ENCODE measurements around the gene ADGRB2.

ADGRB2 gene

DNA sequence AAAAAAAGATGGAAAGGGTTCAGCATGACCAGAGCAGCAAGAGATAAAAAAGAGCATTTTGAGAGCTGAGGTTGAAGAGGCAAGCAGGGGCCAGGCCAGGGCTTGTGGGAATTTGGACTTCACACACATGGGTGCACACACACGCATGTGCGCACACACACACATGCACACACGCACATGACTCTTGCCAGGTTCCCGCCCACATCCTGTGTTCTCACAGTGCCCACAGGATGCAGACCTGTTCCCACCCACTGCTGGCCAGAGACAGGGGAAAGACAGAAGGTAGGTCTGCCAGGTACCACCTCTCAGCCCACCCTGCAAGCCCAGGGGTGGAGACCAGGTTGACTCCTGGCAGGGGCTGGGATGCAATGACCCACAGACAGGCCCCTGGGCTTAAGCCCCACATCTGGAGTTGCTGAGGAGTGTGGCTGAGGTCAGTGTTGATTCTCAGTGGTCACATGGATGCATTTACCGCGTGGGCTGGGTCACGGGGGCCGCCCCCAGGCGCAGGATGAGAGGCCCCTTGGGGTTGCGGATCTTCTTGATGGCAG, 64.7 kb downstream of the ADGRB2 start:
- DNase-seq, result peak; percentile 39

DNA sequence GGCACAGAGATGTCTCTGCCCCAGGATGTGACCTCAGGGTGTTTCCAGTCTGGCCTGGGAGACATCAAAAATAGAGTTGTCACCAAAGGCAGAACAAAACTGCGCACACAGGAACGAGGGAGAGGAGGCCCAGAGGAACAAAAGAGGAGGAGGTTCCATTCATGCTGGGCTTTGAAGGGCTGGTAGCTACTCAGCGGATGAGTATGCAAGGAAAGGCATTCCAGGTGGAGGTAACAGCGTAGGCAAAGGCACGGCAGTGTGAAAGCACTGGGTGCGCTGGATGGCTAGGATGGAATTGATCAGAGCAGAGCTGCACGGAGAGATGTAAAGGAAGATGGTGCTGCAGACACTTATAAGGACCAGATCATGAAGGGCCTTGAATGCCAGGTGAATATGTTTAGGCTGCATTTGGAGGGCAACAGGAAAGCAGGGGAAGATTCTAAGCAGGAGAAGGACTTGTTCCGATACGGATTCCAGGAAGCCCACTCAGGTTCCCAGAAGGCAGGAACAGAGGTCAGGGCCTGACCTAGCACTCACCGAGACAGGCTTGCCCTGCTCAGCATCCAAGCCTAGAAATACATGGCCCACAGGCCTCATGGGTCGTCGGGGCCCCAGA, 66.7 kb downstream of the ADGRB2 start:
- DNase-seq, result no peak

GRCh38 chr1:31696242-31696641, 67.9 kb downstream of the ADGRB2 start:
- no peak for DNase-seq

- no peak for DNase-seq
Observed at GRCh38 chr1:31695327-31695726, 68.8 kb downstream of the ADGRB2 start.

DNA sequence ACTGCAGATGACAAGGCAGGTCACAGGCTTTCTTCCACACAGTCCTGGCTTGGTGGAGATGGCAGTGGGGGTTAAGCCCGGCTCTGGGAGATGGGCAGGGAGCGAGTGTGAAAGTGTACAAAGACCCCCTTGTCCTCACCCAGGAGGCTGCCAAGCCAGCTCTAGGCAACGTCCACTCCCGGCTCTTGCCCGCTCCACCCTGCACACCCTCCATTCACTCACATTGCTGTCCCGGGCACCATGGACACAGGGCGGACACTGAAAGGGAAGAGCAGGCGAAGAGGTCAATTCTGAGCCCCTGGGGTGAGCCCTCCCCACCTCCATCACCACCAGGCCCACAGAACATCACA, 69.2 kb downstream of the ADGRB2 start:
- DNase-seq, result no peak

DNA sequence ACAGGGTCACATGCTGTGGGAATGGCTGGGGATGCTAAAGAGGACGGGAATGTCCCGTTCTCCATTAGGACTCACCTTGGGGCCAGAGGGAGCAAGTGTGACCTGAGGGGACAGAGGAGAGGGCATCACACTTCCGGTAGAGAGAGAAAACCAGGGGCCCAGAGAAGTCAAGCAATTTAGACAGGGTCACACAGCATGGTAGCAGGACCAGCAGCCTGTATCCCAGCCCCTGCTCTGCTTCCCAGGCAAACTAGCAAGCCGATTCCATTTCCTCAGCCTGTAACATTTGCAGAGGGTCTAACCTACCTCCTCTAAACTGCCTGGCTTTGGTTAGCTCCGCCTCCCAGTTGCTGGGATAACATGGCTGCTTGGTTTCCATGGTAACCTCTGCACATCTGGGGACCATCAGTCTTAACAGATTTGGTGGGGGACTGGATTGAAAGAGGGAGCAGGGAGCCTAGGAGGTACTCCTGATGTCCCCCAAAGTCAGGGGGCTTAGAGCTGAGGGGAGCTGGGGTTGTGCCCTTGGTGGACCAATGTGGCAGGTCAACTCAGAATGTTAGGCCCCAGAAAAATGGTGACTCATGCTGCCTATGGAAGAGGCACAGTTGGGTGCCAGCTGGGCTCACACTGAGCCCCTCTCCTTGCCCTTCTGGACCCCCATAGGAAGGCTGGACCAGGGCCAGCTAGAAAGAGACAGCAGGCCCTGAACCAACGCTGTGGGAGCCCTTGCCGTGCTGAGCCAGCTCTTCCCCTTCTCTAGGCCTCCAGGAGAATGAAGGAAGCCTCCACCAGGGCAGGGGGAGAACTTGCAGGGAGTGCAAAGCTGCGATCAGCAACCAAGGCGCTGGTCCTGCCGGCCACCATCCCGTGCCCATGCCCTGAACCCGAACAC, 69.8 kb downstream of the ADGRB2 start:
- DNase-seq, result no peak

GRCh38 chr1:31693231-31693630, 70.9 kb downstream of the ADGRB2 start:
- DNase-seq, result no peak

- no peak for DNase-seq
Observed at GRCh38 chr1:31691951-31692350, 72.2 kb downstream of the ADGRB2 start.

DNA sequence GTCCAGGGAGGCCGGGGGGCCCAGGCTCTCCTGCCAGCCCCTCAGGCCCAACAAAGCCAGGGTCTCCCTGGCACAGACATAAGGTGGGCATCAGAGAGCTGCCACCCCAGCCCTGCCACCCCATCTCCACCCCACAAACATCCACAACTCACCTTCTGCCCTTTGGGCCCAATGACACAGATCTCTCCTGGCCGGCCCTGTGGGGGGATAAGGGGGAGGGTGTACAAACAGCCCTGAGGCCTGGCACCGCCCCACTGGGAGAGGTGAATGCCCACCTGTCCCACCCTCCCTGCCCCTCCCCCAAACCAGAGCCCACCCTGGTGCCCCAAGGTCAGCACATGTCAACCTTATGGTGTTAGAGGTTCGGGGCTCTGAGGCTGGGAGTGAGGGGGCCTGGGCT, 72.7 kb downstream of the ADGRB2 start:
- DNase-seq, result no peak

GRCh38 chr1:31690921-31691320, 73.2 kb downstream of the ADGRB2 start:
- no peak for DNase-seq

- no peak for DNase-seq
Observed at GRCh38 chr1:31689854-31690253, 74.3 kb downstream of the ADGRB2 start.

- no peak for DNase-seq
Observed at GRCh38 chr1:31689379-31689778, 74.8 kb downstream of the ADGRB2 start.

DNA sequence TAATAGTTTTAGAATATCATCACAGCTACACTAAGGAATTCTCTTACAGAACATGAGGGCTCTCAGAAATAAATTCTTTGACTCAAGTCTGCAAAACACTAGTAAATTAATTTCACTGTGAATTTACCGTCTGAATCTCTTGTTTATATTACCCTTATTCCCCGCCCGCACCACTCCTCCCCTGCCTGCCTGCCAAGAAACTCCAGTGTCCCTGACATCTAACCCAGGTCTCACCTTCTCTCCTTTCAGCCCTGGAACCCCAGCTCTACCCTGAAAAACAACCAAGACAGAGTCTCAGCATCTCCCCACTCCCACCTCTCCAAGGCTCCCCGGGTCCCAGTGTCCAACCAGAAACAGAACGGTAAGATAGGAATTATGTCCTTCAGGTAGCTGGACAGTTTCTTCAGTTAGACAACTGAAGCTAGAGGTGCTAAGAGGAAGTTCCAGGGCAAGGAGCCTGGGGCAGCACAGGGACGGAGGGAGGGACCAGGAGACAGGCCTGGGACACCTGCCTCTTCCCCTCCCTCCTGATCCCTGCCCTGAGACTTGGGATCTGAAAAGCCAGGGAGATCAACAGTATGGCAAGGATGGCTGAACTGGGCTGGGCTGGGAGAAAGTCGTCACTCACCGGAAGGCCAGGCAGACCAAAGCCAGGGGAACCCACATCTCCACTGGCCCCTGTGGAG, 75.8 kb downstream of the ADGRB2 start:
- DNase-seq, result no peak

- DNase-seq, result no peak
Observed at GRCh38 chr1:31687601-31688000, 76.5 kb downstream of the ADGRB2 start.

DNA sequence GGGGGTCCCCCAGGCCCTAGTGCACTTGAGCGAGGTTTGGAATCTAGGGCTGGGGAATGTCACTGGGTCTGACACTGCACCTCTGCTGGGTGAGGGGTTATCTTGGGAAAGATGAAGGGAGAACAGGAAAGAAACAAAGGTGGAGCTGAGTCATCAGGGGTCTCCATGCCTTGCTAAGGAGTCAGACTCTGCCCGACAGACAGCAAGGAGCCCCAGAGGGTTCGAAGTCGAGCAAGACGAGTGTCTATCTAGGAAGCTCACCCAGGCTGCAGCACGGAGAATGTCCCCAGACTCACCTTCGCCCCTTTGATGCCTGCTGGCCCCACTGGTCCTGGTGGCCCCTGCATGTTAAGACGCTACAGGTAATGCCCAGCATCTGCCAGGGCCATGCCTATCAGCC, 78.3 kb downstream of the ADGRB2 start:
- DNase-seq, result no peak

DNA sequence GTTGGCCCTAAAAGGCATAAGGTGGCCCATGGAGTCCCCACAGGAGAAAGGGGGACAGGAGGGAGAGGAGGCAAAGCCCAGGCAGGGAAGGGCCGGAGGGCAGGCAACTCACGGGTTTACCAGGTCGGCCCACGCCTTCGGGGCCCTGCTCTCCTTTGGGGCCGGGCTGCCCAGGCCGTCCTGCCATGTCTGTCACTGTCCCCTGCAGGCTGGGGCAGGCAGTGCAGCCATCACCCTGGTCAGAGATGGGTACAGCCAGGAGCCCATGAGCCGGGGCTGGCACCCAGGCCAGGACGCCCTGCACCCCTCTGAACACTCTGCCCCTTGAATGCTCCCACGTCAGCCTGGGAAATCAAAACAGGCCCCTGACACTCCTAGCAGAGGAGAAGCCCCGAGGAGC, 80.1 kb downstream of the ADGRB2 start:
- no peak for DNase-seq

DNA sequence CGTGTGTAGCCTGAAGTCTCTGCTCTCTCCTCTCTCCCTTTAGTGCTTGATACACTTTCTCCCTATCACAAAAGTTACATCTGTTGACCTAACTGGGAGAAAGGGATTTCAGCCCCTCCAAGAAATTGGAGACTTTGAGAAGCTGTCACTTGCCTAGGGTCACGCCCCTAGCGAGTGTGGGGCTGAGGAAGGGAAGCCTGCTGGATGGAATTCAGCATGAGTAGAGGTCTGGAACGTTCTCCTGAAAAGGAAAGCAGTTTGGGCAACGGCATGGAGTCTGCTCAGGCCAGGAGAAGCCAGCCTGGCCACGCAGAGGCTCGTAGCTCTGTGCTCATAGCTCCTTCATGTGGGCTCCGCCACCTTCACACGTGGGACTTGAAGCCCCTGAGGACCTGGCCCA, 82.7 kb downstream of the ADGRB2 start:
- DNase-seq, result no peak

- no peak for DNase-seq
Observed at GRCh38 chr1:31679676-31680230, 84.4 kb downstream of the ADGRB2 start.

GRCh38 chr1:31679091-31679490, 85.0 kb downstream of the ADGRB2 start:
- DNase-seq, result no peak

GRCh38 chr1:31678681-31679080, 85.5 kb downstream of the ADGRB2 start:
- DNase-seq, result no peak

DNA sequence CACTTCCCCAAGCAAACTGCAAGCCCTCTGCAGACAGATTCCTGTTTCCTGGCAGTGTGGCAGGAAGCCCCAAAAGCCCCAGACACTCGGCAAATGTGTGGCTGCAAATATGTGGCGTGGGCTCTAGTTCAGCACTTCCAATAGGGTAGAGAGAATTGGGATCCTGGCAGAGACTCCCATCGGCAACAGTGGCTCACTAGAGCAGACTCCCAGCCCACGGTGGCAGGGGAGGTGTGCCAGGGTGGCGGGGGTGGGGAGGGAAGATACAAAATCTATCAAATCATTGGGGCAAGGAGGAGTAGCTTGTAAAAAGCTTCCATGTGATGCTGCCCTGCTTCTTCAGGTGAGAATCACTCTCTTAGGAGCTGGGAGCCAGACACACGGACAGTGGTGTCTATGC, 86.2 kb downstream of the ADGRB2 start:
- DNase-seq, result no peak

- DNase-seq, result no peak
Observed at GRCh38 chr1:31677401-31677800, 86.7 kb downstream of the ADGRB2 start.

Measured in stimulated activated CD8-positive, alpha-beta memory T cell treated with anti-CD3 and anti-CD28 coated beads, Interleukin-4, amount 100 ng/mL, for 48 hours (primary cell).